Effector memory CD4-positive, alpha-beta T cell (primary cell): Measurements from ENCODE around the gene MBIP.
"Not testable (repeated sequence)": the region's sequence is repeated elsewhere in the genome, so short reads cannot be mapped to it uniquely, and the experiment has no call there.

Experiments used
- DNase-seq, 3 donors: peaks; one replicate each; pipeline ENCODE4 v3.0.0-alpha.2; 2020
- H3K27ac ChIP-seq: 2 replicates; pipeline ENCODE4 v1.7.0; 2013; ENCODE audit warnings: mild to moderate bottlenecking, low read length, moderate library complexity; ENCODE audit not compliant: insufficient read depth, poor library complexity, severe bottlenecking
- H3K27me3 ChIP-seq: replicated peaks from 2 replicates; pipeline ENCODE4 v1.7.0; 2013; ENCODE audit warnings: mild to moderate bottlenecking, low read length; ENCODE audit not compliant: insufficient read depth, control insufficient read depth, poor library complexity, severe bottlenecking
- H3K36me3 ChIP-seq: 2 replicates; pipeline ENCODE4 v1.7.0; 2013; ENCODE audit warnings: mild to moderate bottlenecking, low read length, moderate library complexity; ENCODE audit not compliant: control insufficient read depth, insufficient read depth
- H3K4me1 ChIP-seq: 2 replicates; pipeline ENCODE4 v1.7.0; 2013; ENCODE audit warnings: low read length, mild to moderate bottlenecking; ENCODE audit not compliant: control insufficient read depth, insufficient read depth, poor library complexity, severe bottlenecking
- H3K4me3 ChIP-seq: 2 replicates; pipeline ENCODE4 v1.7.0; 2013; ENCODE audit warnings: low read length, low read depth, mild to moderate bottlenecking; ENCODE audit not compliant: insufficient read depth, poor library complexity, severe bottlenecking
- H3K9me3 ChIP-seq: 2 replicates; pipeline ENCODE4 v1.7.0; 2013; ENCODE audit warnings: mild to moderate bottlenecking, low read length, moderate library complexity; ENCODE audit not compliant: control insufficient read depth

Gene MBIP

DNA sequence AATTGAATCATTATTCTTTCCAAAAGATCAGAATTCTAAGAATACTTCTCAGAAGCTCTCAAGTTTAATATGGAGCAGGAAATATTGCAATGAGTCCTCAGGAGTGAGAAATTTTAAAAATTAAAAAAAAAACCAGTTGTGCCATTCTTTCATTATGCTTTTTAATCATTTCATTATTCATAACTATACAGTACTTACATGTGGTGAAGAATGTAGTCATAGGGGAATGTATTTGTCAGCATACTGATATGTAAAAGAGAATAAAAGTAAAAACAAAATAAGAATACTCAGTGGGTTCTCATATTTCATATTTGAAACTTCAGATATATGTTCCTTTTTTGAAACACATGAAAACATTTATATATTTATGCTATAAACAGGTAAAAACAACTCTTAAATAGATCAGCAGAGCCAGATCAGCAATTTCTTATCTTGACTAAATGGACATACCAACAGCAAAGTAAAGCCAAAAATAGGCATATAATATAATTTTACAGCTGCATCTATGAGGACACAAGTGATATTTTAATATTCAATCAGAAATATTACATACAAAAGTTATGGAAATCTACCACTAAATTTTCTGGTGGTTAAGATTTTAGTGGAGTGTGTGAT is 19.9 kb upstream of the MBIP start:
- Histone ChIP-seq H3K27me3 (no peaks in the 10 kb centered on the region), H3K36me3 (no peaks in the 10 kb centered on the region), H3K27ac (no peak overlapping the region), H3K9me3 (no peaks in the 10 kb centered on the region), H3K4me1 (no peaks in the 10 kb centered on the region), H3K4me3 (no peak overlapping the region)
- no peak for DNase-seq

DNA sequence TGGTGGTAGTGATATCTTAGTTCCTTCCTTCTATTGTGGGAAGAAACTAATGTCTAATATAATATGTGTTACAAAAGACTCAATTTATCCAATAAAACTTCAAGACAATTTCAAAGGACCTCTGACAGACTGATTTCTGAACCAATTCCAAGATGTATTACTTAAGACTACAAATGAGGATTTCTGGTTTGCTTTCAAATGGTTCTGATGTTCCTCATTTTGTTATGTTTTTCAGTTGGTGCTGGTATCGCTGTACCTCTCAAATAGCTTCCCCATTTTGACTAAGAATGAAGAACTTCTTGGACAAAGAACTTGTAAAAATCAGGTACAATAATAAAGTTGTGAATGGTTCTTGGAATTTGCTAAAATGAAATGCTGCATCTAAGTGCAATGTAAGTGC is 19.4 kb upstream of the MBIP start:
- DNase-seq: no peak
- Histone ChIP-seq H3K36me3 (no peaks in the 10 kb centered on the region), H3K4me3 (no peak overlapping the region), H3K4me1 (no peaks in the 10 kb centered on the region), H3K27me3 (no peaks in the 10 kb centered on the region), H3K9me3 (no peaks in the 10 kb centered on the region), H3K27ac (no peak overlapping the region)

GRCh38 chr14:36333119-36333518 is 12.7 kb upstream of the MBIP start:
- Histone ChIP-seq H3K4me3 (no peak overlapping the region), H3K4me1 (no peaks in the 10 kb centered on the region), H3K27ac (no peak overlapping the region), H3K27me3 (peaks cover 2% of the 10 kb centered on the region), H3K9me3 (no peaks in the 10 kb centered on the region), H3K36me3 (no peaks in the 10 kb centered on the region)
- DNase-seq: no peak

- not testable (repeated sequence) for H3K4me1 ChIP-seq, H3K27me3 ChIP-seq, DNase-seq, H3K36me3 ChIP-seq, H3K27ac ChIP-seq, H3K4me3 ChIP-seq, H3K9me3 ChIP-seq
Measured at GRCh38 chr14:36327573-36327972, 7.1 kb upstream of the MBIP start.

DNA sequence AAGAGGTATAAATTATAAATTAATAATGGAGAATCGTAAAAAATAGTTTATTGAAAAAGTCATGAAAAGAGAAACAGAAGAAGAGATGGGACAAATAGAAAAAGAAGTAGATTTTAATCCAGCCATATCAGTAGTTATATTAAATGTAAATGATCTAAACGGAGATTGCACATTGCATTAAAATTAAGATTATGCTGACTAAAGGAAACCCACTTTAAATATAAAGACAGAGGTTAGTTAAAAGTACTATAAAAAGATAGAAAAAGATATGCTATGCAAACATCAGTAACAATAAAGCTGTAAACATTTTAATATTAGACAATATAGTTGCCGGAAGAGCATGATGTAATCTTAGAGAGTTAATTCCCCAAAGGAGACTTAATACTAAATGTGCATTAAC is 5.4 kb upstream of the MBIP start:
- Histone ChIP-seq H3K4me1 (no peaks in the 10 kb centered on the region), H3K27ac (no peak overlapping the region), H3K4me3 (no peak overlapping the region), H3K36me3 (no peaks in the 10 kb centered on the region), H3K27me3 (no peaks in the 10 kb centered on the region), H3K9me3 (no peaks in the 10 kb centered on the region)
- no peak for DNase-seq

DNA sequence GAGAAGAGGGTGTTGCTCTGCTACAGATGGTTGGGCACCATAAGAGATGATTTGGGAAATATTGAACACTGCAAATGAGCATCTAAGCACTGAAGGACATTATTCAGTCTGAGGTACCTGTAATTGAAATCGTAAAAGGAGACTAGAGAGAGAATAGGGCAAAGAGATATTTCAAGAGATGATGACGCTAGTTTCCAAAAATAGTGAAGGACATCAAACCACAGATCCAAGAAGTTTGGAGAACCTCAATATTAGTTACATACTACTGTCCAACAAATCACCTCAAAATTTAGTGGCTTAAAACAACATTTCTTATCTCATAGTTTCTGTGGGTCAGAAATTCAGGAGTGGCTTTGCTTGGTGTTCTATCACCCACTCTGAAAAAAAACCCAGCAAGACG is 4.5 kb upstream of the MBIP start:
- Histone ChIP-seq H3K4me3 (no peak overlapping the region), H3K4me1 (no peaks in the 10 kb centered on the region), H3K36me3 (no peaks in the 10 kb centered on the region), H3K27me3 (no peaks in the 10 kb centered on the region), H3K9me3 (no peaks in the 10 kb centered on the region), H3K27ac (no peak overlapping the region)
- no peak for DNase-seq

- Histone ChIP-seq H3K27ac (peak overlapping the region; percentile 80), H3K9me3 (no peaks in the 10 kb centered on the region), H3K4me1 (peaks cover 3% of the 10 kb centered on the region), H3K36me3 (no peaks in the 10 kb centered on the region), H3K4me3 (peak overlapping the region; percentile 99), H3K27me3 (no peaks in the 10 kb centered on the region)
- peak in 1 of 3 donors; percentile 1 for DNase-seq
Measured at GRCh38 chr14:36320897-36321381, 502 bp upstream of the MBIP start.

GRCh38 chr14:36319899-36320199 is 588 bp downstream of the MBIP start:
- no peaks in the 10 kb centered on the region for H3K36me3 ChIP-seq
- peaks cover 3% of the 10 kb centered on the region for H3K4me1 ChIP-seq
- peak overlapping the region; percentile 80 for H3K27ac ChIP-seq
- DNase-seq: no peak
- H3K4me3 ChIP-seq: peak overlapping the region; percentile 99
- H3K27me3 ChIP-seq: no peaks in the 10 kb centered on the region
- no peaks in the 10 kb centered on the region for H3K9me3 ChIP-seq

- Histone ChIP-seq H3K9me3 (no peaks in the 10 kb centered on the region), H3K27ac (no peak overlapping the region), H3K4me3 (no peak overlapping the region), H3K27me3 (no peaks in the 10 kb centered on the region), H3K4me1 (peaks cover 3% of the 10 kb centered on the region), H3K36me3 (peaks cover 3% of the 10 kb centered on the region)
- no peak for DNase-seq
Measured at GRCh38 chr14:36317650-36318049, 2.8 kb downstream of the MBIP start.

GRCh38 chr14:36316131-36316530 is 4.3 kb downstream of the MBIP start:
- Histone ChIP-seq H3K36me3 (peaks cover 10% of the 10 kb centered on the region), H3K9me3 (no peaks in the 10 kb centered on the region), H3K27ac (no peak overlapping the region), H3K4me1 (peaks cover 3% of the 10 kb centered on the region), H3K27me3 (no peaks in the 10 kb centered on the region), H3K4me3 (no peak overlapping the region)
- no peak for DNase-seq
